C4-2B (cell line): ENCODE data around the gene OTOP2.
"Not testable (repeated sequence)": the region's sequence is repeated elsewhere in the genome, so short reads cannot be mapped to it uniquely, and the experiment has no call there.

Experiments
- CTCF ChIP-seq: fragments of 450-650 bp; conservative IDR thresholded peaks from 2 replicates; pipeline ENCODE4 v1.5.1; 2017; ENCODE audit warnings: mild to moderate bottlenecking
- ZFX ChIP-seq: fragments of 450-650 bp; IDR thresholded peaks from 2 replicates; pipeline ENCODE4 v1.6.1; 2017

GRCh38 chr17:74909097-74909496 lies 15.0 kb upstream of the OTOP2 start:
- TF ChIP-seq CTCF, ZFX: not testable (repeated sequence)
